Effector CD8-positive, alpha-beta T cell (primary cell): ENCODE data around the gene DYRK1A.

Source experiments
- DNase-seq: peaks from one replicate; lab custom pipeline; 2025; lab: John Stamatoyannopoulos, UW

Gene DYRK1A

DNA sequence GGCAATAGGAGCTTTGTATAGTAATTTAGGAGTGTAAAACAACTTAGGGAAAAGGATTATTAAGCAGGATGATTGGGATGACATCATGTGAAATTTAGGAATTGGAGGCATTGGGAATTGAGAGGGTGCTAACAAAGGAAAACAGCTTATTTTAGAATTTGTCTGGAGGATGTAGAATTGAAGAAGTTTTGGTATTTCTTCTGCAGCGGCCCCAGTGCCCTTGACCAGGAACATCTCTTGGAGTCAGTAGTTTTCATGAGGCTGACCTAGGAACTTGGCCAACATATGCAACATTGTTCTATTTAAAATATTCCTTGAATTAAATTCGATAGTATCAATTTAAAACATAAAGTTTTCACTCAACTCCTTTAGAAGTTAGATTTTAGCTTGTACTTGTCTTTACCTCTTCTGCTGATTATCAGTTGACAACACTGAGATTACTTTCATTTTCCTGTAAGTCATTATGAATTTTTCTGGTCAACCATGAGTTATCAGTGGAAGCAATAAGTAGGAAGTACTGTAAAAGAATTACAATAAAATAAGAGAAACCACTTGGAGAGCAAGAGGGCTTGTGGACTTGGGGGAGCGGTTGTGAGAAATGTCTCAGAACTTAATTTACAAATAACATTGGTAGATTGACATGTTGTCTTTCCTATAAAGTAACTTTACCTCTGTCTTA, 52.8 kb downstream of the DYRK1A start:
- no peak for DNase-seq

DNA sequence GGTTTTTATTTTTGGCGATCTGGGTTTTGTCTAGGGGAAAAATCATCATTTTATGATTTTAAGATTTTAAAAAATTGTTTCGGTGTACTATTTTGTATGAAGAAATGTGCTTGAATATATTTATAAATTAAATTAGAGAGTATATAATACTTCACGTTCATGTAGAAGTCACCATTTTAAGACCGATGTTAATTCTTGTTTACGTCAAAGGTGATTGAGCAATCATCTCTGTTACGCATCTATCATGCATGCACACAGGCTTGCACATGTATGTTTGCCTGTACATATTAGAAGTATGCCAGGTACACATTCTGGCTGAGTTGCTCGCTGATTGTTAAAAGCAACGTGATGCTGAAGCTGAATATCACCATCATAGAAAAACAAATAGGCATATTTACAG, 54.7 kb downstream of the DYRK1A start:
- no peak for DNase-seq

DNA sequence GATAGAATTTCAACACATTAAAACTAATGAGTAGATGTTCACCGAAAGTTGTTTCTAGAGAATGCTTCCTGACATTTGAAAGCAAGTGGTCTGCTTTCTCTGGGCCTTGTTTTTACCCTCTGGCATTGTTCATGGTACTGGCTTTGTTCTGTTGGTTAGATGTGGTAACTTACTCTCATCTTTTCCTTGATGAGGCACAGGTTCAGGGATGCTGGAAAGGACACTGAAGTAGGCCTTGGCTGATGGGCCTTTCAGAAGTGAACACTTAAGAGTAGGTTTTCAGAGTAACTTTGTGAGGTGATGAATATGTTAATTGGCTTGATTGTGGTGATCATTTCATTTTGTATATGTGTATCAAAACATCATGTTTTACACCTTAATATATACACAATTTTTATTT, 55.8 kb downstream of the DYRK1A start:
- DNase-seq, result no peak

DNA sequence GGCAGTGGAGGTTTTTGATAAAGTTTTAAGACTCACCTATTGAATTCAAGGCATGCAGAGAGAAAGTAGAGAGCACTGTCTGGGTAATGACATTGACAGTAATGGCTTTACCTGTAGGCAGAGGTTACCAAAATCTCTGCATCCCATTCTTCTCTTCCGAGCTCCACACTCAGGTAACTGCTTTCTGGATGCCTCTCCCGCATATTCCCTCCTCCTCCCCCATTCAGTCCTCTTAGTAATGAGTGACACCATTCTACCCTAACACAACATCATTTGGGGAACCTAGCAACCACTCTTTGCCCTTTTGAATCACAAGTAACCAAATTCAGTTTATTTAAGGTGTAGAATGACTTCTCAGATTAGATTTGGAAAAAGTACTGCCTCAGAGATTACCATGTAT, 56.5 kb downstream of the DYRK1A start:
- no peak for DNase-seq

DNA sequence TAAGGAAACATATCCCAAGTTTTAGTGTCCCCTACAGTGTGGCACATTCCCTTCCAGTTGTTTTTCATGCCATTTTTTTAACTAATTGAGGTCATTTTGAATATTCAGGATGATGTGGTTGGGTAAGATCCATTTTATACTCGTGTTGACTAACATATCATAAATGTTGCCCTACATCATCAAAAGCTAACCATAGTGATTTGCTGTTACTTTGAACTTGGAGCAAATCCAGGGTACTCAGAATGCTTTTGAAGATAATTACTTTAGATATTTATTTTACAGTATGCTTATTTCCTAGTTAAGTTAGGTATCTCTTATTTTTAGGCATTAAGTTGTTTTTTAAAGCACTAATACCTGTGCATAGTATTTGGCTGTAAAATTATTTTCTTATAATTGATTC, 57.8 kb downstream of the DYRK1A start:
- DNase-seq, result no peak

DNA sequence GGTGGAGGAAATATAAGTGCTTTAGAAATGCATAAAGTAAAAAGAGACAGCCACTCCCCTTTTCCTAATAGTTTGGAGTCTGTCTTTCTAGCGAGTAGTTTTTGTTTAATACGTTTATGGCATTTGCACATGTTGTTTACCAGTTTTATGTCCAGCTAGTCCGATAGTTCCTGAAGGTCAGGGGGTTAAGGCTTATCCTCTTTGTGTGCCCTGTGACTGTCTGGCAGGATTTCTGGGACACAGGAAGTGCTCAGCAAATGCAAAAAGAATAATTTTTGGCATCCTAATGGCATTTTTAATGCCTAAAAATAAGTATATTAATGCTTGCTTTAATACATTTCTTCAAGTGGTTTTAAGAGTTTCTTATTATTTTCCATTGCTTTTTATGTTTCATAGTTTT, 58.4 kb downstream of the DYRK1A start:
- no peak for DNase-seq

DNA sequence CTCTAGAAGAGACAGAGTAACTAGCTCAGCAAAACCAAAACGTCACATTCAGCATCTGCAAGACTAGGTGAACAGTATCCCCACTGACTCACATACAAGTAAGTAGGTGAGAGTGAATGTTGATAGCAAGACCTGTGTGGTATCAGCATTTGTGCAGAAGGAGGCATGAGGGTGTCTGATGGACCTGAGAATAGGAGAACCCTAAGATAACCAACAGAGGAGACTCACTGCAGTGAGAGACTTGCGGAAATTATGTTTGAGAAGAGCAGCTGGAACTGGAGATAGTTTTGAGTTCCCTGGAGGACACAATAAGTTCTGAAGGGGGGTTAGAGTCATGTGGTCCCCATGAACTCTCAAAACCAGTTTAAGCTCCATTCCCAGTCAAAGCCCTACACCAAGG, 59.1 kb downstream of the DYRK1A start:
- no peak for DNase-seq

DNA sequence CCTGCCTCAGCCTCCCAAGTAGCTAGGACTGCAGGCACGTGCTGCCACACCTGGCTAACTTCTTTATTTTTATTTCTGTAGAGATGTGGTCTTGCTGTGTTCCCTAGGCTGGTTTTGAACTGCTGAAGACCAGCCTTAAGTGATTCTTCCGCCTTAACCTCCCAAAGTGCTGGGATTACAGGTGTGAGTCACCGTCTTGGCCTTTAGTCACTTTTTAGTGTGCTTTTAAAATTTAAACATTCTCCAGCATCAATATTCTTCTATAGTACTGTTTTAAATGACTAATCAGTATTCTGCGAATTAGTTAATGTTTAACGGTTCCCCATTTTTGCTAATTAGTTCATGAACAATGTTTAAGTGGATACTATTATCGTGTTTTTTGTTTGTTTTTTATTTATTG, 60.6 kb downstream of the DYRK1A start:
- DNase-seq, result no peak

DNA sequence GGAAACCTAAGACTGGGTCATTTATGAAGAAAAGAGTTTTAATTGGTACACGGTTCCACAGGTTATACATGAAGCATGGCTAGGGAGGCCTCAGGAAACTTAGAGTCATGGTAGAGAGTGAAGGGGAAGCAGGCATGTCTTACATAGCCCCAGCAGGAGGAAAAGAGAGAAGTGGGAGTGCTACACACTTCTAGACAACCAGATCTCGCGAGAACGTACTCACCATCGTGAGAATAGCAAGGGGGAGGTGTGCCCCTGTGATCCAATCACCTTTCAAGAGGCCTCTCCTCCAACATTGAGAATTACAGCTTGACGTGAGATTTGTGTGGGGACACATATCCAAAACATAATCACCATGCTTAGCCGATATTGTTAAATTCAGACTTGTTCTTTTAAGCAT, 62.8 kb downstream of the DYRK1A start:
- DNase-seq, result no peak

DNA sequence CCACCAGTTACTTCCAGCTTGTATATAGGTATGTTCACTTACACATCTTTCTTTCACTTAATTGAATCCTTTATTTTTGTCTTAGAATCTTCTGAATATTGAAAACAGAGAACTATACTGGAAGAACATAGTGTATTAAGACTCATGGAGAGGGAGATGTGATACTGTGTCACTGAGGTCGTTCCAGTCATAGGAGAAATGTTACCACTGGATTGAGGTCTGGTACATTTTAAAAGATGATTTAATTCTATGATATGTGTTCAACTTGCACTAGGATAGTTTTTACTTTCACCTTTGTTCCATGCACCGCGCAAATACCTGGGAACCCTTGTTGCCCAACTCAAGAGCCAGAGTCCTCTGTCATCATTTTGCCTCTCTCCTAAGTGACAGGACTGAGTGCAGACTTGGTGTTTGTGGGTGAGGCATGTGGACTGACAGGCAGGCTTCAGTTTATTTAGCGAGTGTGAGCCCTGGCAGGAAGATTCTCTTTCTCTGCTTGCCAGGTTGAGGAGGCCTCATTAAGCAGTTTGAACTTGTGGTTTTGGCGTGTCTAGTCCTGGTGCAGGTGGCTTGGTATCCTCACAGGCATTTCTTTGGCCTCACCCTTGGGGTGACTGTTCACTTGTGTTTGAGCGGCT, 63.7 kb downstream of the DYRK1A start:
- no peak for DNase-seq

DNA sequence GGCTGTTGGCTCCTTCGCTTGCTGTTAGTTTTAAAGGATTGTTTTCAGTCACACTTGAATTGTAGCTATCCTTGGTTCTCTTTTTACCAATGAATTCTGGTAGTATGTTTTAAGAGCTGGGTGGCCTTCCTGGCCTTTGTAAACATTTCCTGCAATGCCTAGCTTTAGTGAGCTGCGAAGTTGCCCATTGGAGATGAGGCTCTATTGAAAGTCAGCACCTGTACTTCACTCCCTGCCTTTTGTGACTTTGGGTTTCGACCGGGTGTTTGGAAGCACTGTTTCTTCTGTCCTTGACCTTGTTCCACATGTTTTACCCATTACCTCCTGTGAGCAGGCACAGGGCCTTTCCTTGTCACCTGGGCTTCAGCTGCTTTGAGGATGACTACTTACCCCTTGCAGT, 64.7 kb downstream of the DYRK1A start:
- DNase-seq, result no peak

DNA sequence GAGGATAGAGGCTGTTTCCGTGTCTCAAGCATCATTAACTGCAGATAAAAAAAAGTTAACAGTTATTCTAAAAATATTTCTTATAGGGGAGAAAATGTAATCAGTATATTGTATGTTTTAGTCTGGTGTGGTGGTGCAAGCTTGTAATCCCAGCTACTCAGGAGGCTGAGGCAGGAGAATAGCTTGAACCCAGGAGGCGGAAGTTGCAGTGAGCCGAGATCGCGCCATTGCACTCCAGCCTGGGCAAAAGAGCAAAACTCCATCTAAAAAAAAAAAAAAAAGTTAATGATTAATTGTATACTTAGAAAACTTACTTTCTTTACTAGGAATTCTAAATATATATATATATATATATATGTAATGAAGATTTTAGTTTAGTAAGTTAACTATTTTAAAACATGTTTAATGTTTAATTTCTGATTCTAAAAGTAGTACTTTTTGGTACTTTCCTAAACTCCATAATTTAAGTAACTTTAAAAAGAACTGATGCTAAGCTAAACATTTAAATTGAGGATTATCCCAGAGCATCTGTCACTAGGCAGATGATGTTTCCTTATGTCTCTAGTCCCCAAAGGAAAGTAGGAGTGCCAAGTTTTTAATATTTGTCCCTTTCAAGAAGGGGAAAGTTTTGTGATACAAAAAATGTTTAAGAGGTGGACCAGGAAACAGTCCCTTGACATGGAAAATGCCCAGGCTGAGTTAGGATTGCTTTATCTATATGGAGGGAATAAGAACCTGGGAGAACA, 66.3 kb downstream of the DYRK1A start:
- no peak for DNase-seq

DNA sequence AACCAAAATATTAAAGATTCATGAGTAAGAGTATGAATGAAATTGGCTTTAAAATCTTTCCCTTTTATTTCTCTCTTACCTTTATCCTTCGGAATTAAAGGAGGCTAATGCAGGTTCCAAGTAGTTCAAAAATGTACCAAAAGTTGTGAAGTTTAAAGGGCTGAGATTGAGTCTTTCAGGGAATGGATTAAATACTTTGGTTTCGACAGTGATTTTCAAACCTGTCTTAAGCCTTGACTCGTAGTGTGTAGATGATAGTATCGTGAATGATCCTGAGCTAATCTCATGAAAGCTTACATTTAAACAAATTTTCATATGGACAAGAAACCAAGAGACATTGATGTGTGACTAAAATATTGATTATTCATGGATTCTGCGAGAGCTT, 66.9 kb downstream of the DYRK1A start:
- no peak for DNase-seq

DNA sequence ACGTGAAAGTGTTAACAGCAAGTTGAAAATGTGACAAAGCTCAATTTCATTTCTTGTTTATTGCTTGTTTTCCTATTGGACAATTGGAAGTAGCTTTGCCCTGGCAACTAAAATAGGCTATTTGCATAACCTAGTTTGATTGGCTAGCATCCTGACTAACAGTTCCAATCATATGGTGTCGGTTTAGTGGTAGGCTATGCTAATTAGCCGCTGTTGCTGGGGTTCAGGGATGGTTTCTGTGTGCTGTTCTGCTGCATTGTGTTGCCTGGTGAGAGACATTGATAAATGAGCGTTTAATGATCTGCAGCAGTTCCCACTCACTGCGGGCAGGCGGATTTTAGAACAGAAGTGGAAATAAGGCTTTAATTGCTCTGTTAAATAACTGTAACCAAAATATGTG, 68.5 kb downstream of the DYRK1A start:
- peak; percentile 45 for DNase-seq

DNA sequence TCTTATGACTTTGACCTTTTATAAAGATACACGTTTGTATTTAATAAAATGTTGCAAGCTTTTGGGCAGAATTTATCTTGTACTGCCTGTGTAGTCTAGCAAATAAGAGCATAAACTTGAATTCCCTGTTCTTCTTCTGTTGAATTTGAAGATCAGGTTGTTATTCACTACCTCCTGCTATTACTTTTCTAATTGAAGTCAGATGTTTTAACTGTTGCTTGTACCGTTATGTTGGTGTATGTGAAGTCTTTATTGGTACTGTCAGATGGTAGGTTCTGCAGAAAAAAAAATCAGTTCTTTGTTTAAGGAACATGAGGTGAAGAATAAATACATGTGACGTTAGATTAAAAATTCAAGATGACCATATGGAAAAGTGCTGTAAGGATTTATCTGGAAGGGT, 69.1 kb downstream of the DYRK1A start:
- DNase-seq, result no peak

DNA sequence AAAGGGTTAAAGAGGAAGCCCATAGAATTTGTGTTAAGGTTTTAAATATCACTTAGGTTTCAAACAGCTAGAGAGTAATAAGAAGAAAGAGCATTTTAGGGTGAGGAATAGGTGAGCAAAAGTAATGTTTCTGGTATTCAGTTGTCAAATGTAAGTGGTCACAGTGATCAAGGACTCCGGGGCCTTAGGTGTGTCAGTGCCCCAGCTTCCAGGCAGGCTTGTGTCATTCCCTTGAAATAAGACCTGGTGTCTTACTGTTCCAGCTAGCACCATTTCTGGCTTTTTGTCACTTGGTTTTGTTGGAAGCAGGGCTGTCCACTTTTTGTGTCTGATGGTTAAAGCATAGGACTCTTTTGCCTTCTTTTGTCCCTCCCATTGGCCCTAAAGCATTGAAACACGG, 69.6 kb downstream of the DYRK1A start:
- no peak for DNase-seq

DNA sequence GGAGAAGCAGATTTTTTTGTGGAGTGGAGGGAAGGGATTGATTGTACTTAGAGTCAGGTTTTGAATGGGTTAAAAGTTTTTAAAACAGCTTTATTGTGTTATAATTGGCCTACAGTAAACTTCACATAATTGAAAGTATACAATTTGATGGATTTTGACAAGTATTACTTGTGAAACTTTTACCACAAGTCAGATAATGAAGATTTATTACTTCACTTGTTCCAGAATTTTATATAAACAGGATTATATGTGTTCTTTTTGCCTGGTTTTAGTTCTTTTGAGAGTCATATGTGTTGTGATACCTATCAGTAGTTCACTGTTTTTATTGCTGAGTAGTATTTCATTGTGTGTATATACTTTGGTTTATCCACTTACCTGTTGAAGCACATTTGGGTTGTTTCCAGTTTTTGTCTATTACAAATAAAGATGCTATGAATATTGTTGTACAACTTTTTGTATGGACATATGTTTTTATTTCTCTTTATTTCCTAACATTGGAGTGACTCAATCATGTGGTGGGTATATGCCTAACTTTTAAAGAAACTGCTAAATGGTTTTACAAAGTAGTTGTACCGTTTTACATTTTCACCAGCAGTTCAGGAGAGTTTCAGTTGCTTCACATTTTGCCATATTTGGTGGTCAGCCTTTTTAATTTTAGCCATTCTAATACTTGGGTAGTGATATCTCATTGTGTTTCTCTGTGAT, 71.0 kb downstream of the DYRK1A start:
- no peak for DNase-seq

DNA sequence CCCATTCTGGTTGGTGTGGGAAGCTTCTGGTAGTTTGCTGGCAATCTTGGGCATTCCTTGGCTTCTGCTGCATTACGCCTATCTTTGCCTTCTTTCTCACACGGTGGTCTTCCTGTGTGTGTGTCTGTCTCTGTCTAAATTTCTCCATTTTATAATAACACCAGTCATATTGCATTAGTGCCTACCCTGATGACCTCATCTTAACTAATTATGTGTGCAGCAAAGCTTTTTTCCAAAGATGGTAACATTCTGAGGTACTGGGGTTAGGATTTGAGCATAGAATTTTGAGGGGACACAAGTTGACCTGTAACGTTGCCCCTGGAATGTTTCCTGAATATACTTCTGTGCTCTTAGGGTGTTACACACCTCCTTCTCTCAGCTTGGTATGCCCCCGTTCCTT, 77.1 kb downstream of the DYRK1A start:
- no peak for DNase-seq

DNA sequence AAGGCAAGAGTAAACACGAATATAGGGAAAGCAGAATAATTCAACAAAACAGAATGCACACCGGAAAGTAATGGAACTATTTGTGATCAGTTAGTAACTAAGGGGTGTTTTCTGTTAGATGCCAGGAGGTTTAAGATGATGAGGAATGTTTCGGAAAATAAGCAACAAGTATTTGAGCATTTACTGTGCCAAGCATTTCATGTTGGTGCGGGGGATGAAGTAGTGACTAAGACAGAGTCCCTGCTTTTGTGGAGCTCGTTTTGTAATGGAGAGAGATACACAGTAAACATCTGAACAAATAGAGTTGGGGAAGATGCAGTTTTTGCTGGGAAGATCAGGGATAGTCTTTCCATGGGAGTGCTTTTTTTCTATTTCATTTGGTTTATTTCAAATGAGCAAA, 78.7 kb downstream of the DYRK1A start:
- DNase-seq, result no peak

DNA sequence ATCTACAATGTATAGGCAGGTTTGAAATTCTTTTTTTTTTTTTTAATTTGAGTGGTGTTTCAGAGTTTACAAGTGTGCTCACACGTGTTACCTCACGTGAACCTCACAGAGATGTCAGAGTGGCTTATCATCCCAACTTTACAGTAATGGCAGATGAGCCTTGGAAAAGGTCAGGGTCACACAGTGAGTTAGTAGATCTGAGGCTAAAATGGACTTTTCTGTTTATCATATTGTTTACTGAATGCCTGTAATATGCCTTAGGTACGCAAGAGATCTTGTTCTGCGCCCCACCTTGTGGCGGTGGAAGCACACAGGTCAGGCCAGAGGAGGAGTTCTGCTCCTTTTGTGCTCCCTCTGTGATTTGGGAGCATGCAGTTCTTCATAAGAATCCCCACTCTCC, 80.0 kb downstream of the DYRK1A start:
- no peak for DNase-seq

DNA sequence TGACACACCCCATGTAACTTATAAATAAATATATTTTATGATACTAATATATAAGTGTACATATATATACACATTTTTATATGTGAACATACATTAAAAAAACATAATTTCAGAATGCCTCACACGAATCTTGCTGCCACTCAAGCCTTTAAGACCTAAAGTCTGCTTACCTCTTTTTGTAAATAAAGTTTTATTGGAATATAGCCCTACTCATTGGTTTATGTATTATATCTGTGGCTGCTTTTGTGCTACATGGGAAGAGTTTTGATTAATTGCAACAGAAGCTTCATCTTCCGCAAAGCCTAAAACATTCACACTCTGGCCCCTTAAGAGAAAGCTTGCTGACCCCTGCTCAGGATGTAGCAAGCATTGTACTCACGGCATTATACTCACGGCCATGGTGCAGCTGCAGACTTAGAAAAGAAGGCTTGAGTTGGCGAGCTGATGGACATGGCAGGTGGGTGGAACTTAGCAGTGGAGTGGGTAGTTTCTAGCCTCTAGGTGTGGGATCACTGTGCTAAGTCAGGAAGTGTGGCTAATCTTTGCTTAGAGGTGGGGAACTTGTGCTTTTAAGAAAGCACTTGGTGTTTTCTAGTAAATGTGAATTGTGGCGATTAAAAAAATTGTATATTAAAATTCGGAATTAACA, 80.8 kb downstream of the DYRK1A start:
- DNase-seq, result no peak

DNA sequence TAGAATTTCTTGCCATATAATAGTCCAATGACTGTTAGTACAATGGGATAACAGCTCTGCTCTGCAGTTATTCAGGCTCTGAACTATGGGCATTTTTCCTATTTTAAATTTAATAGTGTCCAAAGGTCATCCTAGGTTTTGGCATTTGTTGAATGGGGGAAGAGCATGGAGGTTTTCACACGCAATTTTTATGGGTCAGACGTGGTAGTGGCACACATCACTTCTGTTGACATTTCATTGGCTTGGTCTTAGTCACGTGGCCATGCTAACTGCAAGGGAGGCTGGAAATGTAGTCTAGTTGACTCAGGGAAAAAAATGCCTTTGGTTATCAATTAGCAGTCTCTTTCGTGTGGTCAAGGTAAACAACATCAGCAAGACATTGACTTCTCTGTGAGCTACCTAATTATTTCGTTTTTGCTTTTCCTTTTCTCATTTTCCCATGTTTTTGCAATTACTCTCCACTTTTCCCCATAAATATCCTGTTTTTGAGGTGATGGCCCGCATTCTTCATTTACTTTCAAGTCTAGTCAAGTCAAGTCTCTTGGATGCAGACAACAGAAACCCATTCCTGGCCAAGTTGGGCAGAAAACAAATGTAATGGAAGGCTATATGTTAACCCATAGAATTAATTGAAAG, 82.8 kb downstream of the DYRK1A start:
- DNase-seq, result no peak
